GM20000 (cell line): ENCODE data around the gene ZNF358.
A peak's percentile ranks its signal among the peaks of the same experiment; 100 is the strongest.

Source experiments
- DNase-seq: peaks from one replicate; pipeline ENCODE4 v3.0.0; 2012; ENCODE audit warnings: low spot score
- TF ChIP-seq, protein P1 (sequence below): IDR thresholded peaks from 2 replicates; pipeline ENCODE4 v1.5.1; 2012; ENCODE audit warnings: mild to moderate bottlenecking, control low read depth; ENCODE audit errors: extremely low read depth, missing control alignments

Gene ZNF358

DNA sequence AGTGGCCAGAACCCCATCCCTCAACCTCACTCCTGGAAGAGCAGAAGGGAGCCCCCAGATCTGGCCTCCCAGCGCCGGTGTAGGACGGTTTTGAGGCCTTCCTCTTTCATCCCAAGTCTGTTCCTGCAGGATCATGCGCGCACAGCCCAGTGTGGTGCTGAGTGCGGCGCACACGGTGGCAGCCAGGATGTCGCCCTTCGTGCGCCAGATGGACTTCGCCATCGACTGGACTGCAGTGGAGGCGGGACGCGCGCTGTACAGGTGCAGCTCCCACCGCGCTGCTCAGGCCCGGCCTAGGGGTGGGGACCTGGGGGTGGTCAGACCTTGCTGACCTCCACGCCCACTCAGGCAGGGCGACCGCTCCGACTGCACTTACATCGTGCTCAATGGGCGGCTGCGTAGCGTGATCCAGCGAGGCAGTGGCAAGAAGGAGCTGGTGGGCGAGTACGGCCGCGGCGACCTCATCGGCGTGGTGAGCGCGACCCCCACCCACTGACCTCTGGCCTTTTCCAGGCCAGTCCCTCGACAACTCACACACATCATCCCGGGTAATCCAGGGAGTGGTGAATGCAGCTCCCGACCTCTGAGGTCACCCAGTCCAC is 34.4 kb downstream of the ZNF358 start:
- TF ChIP-seq, protein P1, sequence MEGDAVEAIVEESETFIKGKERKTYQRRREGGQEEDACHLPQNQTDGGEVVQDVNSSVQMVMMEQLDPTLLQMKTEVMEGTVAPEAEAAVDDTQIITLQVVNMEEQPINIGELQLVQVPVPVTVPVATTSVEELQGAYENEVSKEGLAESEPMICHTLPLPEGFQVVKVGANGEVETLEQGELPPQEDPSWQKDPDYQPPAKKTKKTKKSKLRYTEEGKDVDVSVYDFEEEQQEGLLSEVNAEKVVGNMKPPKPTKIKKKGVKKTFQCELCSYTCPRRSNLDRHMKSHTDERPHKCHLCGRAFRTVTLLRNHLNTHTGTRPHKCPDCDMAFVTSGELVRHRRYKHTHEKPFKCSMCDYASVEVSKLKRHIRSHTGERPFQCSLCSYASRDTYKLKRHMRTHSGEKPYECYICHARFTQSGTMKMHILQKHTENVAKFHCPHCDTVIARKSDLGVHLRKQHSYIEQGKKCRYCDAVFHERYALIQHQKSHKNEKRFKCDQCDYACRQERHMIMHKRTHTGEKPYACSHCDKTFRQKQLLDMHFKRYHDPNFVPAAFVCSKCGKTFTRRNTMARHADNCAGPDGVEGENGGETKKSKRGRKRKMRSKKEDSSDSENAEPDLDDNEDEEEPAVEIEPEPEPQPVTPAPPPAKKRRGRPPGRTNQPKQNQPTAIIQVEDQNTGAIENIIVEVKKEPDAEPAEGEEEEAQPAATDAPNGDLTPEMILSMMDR: no peak
- no peak for DNase-seq

DNA sequence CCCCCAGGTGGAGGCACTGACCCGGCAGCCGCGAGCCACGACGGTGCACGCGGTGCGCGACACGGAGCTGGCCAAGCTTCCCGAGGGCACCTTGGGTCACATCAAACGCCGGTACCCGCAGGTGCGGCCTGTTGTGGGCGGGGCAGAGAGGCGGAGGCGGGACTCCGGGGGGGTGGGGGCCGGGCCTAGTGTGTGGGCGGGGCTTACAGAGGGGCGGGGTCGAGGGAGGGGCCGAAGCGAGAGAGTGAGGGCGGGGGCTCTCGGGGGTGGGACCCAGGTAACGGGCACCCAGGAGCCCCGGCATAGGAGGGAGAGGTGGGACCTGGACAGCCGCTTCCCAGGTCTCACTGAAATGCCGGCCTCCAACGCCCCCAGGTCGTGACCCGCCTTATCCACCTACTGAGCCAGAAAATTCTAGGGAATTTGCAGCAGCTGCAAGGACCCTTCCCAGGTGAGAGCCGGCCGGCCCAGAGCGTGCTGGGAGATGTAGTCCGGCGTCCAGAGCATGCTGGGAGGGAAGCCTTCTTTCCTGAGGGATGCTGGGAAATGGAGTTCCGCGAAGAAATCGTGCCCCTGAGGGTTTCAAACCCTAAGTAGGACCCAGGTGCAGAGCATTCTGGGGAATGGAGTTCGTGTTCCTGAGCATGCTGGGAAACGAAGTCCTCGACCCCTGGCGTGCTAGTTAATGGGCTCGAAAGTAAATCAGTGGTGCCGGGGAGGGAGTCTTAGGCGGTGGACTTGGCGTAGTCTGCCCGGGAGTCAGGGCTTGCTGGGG is 35.3 kb downstream of the ZNF358 start:
- peak; percentile 77 for DNase-seq
- TF ChIP-seq, protein P1: no peak

DNA sequence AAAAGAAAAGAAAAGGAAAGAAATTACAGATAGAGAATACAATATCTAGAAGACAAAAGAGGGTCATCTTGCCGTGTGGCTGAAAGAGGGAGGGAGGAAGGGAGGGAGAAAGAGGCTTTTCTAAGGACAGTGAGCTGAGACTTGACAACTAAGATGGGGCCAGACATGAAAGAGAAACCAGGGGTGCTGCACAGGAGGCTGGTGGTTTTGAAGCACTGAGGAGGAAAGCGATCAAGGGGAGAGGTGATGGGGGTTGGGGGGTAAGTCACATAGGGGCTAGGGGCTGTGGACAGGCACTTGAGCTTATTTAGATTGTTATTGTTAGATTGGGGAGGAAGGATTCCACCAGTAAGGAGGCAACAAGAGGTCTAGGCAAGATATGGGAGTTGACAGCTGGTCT is 36.9 kb downstream of the ZNF358 start:
- TF ChIP-seq, protein P1: no peak
- DNase-seq: peak; percentile 63

DNA sequence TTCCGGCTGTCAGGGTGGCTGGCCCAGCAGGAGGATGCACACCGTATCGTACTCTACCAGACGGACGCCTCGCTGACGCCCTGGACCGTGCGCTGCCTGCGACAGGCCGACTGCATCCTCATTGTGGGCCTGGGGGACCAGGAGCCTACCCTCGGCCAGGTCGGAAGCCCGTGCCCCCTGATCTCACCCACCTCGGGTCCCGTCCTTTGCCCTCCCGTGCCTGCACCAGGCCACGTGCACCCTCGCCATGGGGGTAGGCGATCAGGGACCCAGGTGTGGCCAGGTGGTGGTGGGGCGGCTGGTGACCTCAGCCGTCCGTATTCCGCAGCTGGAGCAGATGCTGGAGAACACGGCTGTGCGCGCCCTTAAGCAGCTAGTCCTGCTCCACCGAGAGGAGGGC is 38.7 kb downstream of the ZNF358 start:
- TF ChIP-seq, protein P1: no peak
- DNase-seq: no peak

DNA sequence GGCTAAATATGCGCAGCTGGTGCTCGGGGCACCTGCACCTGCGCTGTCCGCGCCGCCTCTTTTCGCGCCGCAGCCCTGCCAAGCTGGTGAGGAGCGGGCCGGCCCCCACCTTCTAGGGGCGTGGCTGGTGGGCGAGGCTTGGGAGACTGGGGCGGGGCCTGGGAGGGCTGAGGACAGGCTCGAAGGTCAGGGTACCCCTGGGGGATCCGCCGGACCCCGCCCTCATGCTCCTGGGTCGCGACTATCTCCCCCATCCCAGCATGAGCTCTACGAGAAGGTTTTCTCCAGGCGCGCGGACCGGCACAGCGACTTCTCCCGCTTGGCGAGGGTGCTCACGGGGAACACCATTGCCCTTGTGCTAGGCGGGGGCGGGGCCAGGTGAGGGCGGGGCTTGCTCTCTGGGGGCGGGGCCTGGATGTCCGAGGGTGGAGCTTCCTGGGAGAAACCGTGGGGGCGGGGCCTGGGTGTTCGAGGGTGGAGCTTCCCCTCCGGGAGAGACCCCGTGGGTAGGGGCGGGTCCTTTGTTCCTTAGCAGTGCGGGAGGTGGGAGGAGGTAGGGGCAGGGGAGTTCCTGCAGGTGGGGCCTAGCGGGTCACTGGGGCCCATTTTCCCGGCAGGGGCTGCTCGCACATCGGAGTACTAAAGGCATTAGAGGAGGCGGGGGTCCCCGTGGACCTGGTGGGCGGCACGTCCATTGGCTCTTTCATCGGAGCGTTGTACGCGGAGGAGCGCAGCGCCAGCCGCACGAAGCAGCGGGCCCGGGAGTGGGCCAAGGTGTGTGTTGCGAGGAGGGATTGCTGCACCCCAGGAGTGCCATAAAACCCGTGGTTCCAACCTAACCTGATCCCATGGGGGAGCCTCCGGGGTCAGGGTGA is 39.3 kb downstream of the ZNF358 start:
- peak; percentile 68 for DNase-seq
- TF ChIP-seq, protein P1: no peak

DNA sequence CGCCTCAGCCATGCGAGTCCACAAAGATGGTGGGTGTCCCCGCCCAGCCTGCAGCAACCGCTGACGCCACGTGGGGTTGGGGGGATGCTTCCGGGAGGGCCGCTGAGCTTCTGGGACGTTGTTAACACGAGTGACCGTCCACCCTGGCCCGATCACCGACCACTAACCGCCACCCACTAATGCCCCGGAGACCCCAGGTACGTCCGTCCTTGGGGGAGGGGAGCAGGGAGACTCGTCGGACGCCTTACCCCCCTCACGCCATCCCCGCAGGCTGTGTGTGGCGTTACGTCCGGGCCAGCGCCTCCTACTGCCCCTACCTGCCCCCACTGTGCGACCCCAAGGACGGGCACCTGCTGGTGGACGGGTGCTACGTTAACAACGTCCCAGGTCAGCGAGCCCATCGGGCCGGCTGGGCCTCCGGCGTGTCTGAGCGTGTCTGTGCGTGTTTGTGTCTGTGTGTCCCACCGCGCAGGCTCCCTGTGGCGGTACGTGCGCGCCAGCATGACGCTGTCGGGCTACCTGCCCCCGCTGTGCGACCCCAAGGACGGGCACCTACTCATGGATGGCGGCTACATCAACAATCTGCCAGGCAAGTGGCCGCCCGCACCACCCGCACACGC is 40.9 kb downstream of the ZNF358 start:
- no peak for DNase-seq
- TF ChIP-seq, protein P1: no peak
